K562 (cell line): ENCODE measurements around the gene PKD1L1. TPM values are rescaled to one million over a fixed set of nuclear protein-coding genes. Genes with fewer than 3 reads are reported as not detected.
A peak's percentile ranks its signal among the peaks of the same experiment; 100 is the strongest.

Source experiments
- ATAC-seq: fragments of 200-7000 bp; cut with Tn5 transposase; 3 replicates; pipeline ENCODE4 v1.9.1; 2020; ENCODE audit warnings: moderate library complexity
- BruUV-seq: library from RNA; stranded (reverse); fragments of 400-500 nt; replicated peaks from 2 replicates; lab custom pipeline; 2021; lab: Mats Ljungman, UMichigan
- CTCF ChIA-PET: fragments of 300-600 bp; formaldehyde crosslinking; extraction: SDS; loops from one replicate; lab custom pipeline; 2021; ENCODE audit warnings: low intra/inter-chr PET ratio; lab: Yijun Ruan, JAX
- POLR2A ChIA-PET: fragments of 300-600, 350-650 bp; sonication (Branson Sonifier 250); formaldehyde crosslinking; extraction: SDS; loops from one replicate; lab custom pipeline; 2021; ENCODE audit warnings: antibody characterized with exemption, inconsistent platforms; lab: Yijun Ruan, JAX
- DNase-seq, 4 experiments: peaks; one replicate each; pipeline versions ENCODE4 v3.0.0 to v3.0.0-alpha.2; 2011 to 2018; ENCODE audit warnings: low spot score in 3 of 4, mixed read lengths in 3 of 4; ENCODE audit errors: extremely low read depth in 1 of 4
- FAIRE-seq: peaks from 2 replicates; lab custom pipeline; 2011; peaks lifted over from hg19 to GRCh38; lab: Jason Lieb, UNC
- H2AFZ ChIP-seq: 2 replicates; pipeline ENCODE4 v1.6.0; 2011; ENCODE audit warnings: low read depth, low read length, control low read depth, inconsistent platforms
- H3K27ac ChIP-seq: fragments of 200-600 bp; 3 replicates; pipeline ENCODE4 v1.8.0; 2011; ENCODE audit warnings: low read depth, mild to moderate bottlenecking, control low read depth, inconsistent platforms, low read length, moderate library complexity, mixed read lengths; ENCODE audit errors: extremely low read depth
- H3K27me3 ChIP-seq, 2 experiments: fragments of 300-600 bp in 1 of 2; 2 replicates in 1 of 2; 3 replicates in 1 of 2; pipeline versions ENCODE4 v1.6.0 to v1.8.0; 2011; ENCODE audit warnings: inconsistent platforms in 2 of 2, low read length in 2 of 2, mild to moderate bottlenecking in 1 of 2, mixed read lengths in 1 of 2, moderate library complexity in 1 of 2; ENCODE audit not compliant: control insufficient read depth in 2 of 2, insufficient read depth in 2 of 2
- H3K36me3 ChIP-seq: fragments of 300-600 bp; 3 replicates; pipeline ENCODE4 v1.8.0; 2011; ENCODE audit warnings: mild to moderate bottlenecking, low read length, inconsistent platforms; ENCODE audit not compliant: control insufficient read depth, insufficient read depth
- H3K4me1 ChIP-seq, 2 experiments: fragments of 200-600 bp in 1 of 2; replicated peaks in 1 of 2; 2 replicates in 1 of 2; 3 replicates in 1 of 2; pipeline versions ENCODE4 v1.5.1 to v1.8.0; 2011; ENCODE audit warnings: inconsistent platforms in 2 of 2, low read length in 2 of 2, mild to moderate bottlenecking in 1 of 2, mixed read lengths in 1 of 2, moderate library complexity in 1 of 2; ENCODE audit not compliant: control insufficient read depth in 2 of 2, insufficient read depth in 2 of 2
- H3K4me2 ChIP-seq: 2 replicates; pipeline ENCODE4 v1.6.1; 2011; ENCODE audit warnings: low read length, control low read depth, inconsistent platforms, mixed read lengths; ENCODE audit not compliant: insufficient read depth
- H3K4me3 ChIP-seq: fragments of 200-600 bp; sonication (generic), shearing (Covaris generic); 2 replicates; pipeline ENCODE4 v1.5.1; 2016; ENCODE audit warnings: control low read depth, inconsistent platforms
- H3K79me2 ChIP-seq: fragments of 200-600 bp; 3 replicates; pipeline ENCODE4 v1.8.0; 2011; ENCODE audit warnings: low read length, inconsistent platforms; ENCODE audit not compliant: control insufficient read depth, insufficient read depth
- H3K9ac ChIP-seq, 2 experiments: 2 replicates each; pipeline versions ENCODE4 v1.6.0 to v1.6.1; 2011; ENCODE audit warnings: low read depth in 2 of 2, low read length in 2 of 2, control low read depth in 1 of 2, inconsistent platforms in 1 of 2, mild to moderate bottlenecking in 1 of 2, mixed read lengths in 1 of 2; ENCODE audit not compliant: insufficient read depth in 1 of 2
- H3K9me1 ChIP-seq: one replicate; pipeline ENCODE4 v1.6.0; 2011; ENCODE audit warnings: inconsistent platforms, mild to moderate bottlenecking, low read length, moderate library complexity; ENCODE audit not compliant: control insufficient read depth, insufficient read depth
- H3K9me3 ChIP-seq: replicated peaks from 2 replicates; pipeline ENCODE4 v1.5.1; 2011; ENCODE audit warnings: low read depth, low read length, inconsistent platforms; ENCODE audit not compliant: control insufficient read depth, insufficient read depth
- H4K20me1 ChIP-seq: replicated peaks from 2 replicates; pipeline ENCODE4 v1.6.1; 2011; ENCODE audit warnings: low read length, inconsistent platforms, mixed read lengths; ENCODE audit not compliant: control insufficient read depth, insufficient read depth
- CTCF ChIP-seq, 3 experiments: IDR thresholded peaks in 2 of 3; conservative IDR thresholded peaks in 1 of 3; 2 replicates each; pipeline ENCODE4 v1.5.1; 2011 to 2012; ENCODE audit warnings: low read length in 3 of 3, mild to moderate bottlenecking in 3 of 3, control low read depth in 2 of 3, improper control_type of control experiment in 1 of 3, inconsistent platforms in 1 of 3, low read depth in 1 of 3, mixed read lengths in 1 of 3, moderate library complexity in 1 of 3; ENCODE audit not compliant: insufficient read depth in 2 of 3
- NCOA2 ChIP-seq, 2 experiments: fragments of 450-650 bp; IDR thresholded peaks; 2 replicates each; pipeline ENCODE4 v1.6.1; 2018; ENCODE audit warnings: mild to moderate bottlenecking in 2 of 2, moderate library complexity in 1 of 2; ENCODE audit not compliant: partially characterized antibody in 2 of 2
- PURB ChIP-seq: sonication (generic); formaldehyde crosslinking; IDR thresholded peaks from 2 replicates; pipeline ENCODE4 v1.9.0; 2021; ENCODE audit warnings: low read depth, mild to moderate bottlenecking, missing genetic modification reagents
- RAD21 ChIP-seq, 2 experiments: fragments of 250-450 bp in 1 of 2; fragments of 450-650 bp in 1 of 2; sonication (Bioruptor Pico) in 1 of 2; formaldehyde crosslinking in 1 of 2; IDR thresholded peaks in 1 of 2; conservative IDR thresholded peaks in 1 of 2; 2 replicates each; pipeline versions ENCODE4 v1.4.0 to v1.8.0; 2020 to 2022; ENCODE audit warnings: mild to moderate bottlenecking in 2 of 2, moderate library complexity in 1 of 2
- WGBS: fragments of 100-300 bp; shearing (Covaris generic); methylation state at CpG from one replicate; pipeline ENCODE4 v1.1.6; 2016; ENCODE audit warnings: low coverage, mixed read lengths; ENCODE audit not compliant: insufficient coverage; ENCODE audit errors: missing lambda C conversion rate; 5-methylcytosine and 5-hydroxymethylcytosine counted together
- in situ Hi-C: fragments of 300-500 bp; cut with MboI; formaldehyde crosslinking; loops from 4 replicates; pipeline ENCODE4 v1.15.0; 2018; ENCODE audit warnings: inconsistent platforms, mixed read lengths
- intact Hi-C: fragments of 100-400 bp; cut with micrococcal nuclease; formaldehyde crosslinking; loops from 2 replicates; pipeline ENCODE4 v1.14.2; 2022
- polyA plus RNA-seq, 8 experiments: library from polyadenylated mRNA; depleted of rRNA in 4 of 8; stranded (reverse) in 5 of 8; unstranded in 3 of 8; fragments of >200 nt; fragmentation: Nextera tagmentation in 2 of 8; fragmentation: Illumina TruSeq in 1 of 8; extraction: Ambion mirVana in 2 of 8; extraction: Trizol in 1 of 8; gene quantifications; 2 replicates each; pipeline versions ENCODE4 v1.2.1 to v1.2.3, GENCODE V29; 2011 to 2014; ENCODE audit warnings: inconsistent platforms in 1 of 8, missing spikeins in 1 of 8
- total RNA-seq, 7 experiments: library from RNA; depleted of rRNA in 6 of 7; stranded (reverse); fragments of >200 nt in 6 of 7; fragmentation: Illumina TruSeq in 2 of 7; extraction: Trizol in 2 of 7; gene quantifications; 2 replicates each; pipeline versions ENCODE4 v1.2.1 to v1.2.3, GENCODE V29; 2011 to 2021; ENCODE audit warnings: low replicate concordance in 1 of 7

PKD1L1 gene
- total and polyA plus RNA-seq, 9 of the 15 experiments (the other 6 are each of a cell fraction or from before 2014, with no cell fraction given): 0.01 to 0.02 TPM; not detected in 7

GRCh38 chr7:47893238-47893637, 55.0 kb downstream of the PKD1L1 start:
- Histone ChIP-seq H3K36me3 (no peaks in the 10 kb centered on the region), H2AFZ (no peak overlapping the region), H4K20me1 (no peaks in the 10 kb centered on the region; the same call in 1 of the 2 replicates), H3K4me2 (no peak overlapping the region), H3K27ac (no peak overlapping the region), H3K9ac (no peak overlapping the region), H3K4me3 (no peak overlapping the region), H3K9me1 (no peaks in the 10 kb centered on the region), H3K79me2 (no peaks in the 10 kb centered on the region), H3K27me3 (peaks cover 3 to 52% of the 10 kb centered on the region in 2 experiments; a peak in 3 of 5 replicates), H3K9me3 (no peaks in the 10 kb centered on the region), H3K4me1 (no peaks in the 10 kb centered on the region)
- ChIA-PET POLR2A (no interaction called here), CTCF (no interaction called here)
- 1% methylated on average over 9 of the region's 10 CpGs for WGBS
- FAIRE-seq (no peak), ATAC-seq (peak; percentile 94), DNase-seq (peak; percentile 38 to 68 (median 59))
- in situ Hi-C loops: no loop called here
- TF ChIP-seq CTCF (IDR thresholded peaks at IDR 0.05 in 2 of 3, conservative IDR thresholded peaks at IDR 0.05 in 1 of 3; ENCODE audit: insufficient read depth in 2 of 3, low read depth in 1 of 3, low read length in 3 of 3): peak; percentile 57 to 76 (median 61)
- TF ChIP-seq NCOA2 (IDR thresholded peaks at IDR 0.05; ENCODE audit: partially characterized antibody in 2 of 2): no peak
- TF ChIP-seq RAD21 (CRISPR knock-in tag; conservative IDR thresholded peaks at IDR 0.05 in 1 of 2, IDR thresholded peaks at IDR 0.05 in 1 of 2): 0 out of 4 replicates have a peak, but pooled peaks of 1 of the 2 experiments have one; percentile 21
- no peak for TF ChIP-seq PURB (CRISPR knock-in tag)
- intact Hi-C loops: no loop called here
- BruUV-seq: no TSS peak
